ENCODE data around the gene TBL2.

DNA sequence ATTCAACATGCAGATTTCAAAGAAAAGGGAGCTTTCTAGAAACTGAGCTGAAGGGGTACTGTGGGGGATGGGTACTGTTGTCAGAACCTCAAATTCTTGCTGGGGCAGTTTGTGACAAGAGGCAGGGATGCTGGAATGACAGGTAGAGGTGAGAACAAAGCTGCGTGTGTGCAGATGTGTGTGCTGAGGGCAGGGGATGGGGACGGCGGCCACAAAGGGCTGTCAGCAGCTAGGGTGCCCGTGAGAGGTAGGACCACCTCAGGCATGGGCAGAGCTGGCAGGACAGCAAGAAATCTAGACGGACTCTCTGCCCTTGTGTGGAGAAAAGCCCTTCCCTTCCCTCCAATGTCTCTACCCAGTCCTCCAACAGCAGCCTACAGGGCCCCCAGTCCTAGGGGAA, 41.9 kb downstream of the TBL2 start:
- TF ChIP-seq CTCF (IDR thresholded peaks at IDR 0.05) = no peak
- no peak for TF ChIP-seq EZH2 (IDR thresholded peaks at IDR 0.05; ENCODE audit: borderline replicate concordance, insufficient read depth, low read depth, low read length, poor library complexity, severe bottlenecking)
